ENCODE data around the gene ABCA8.

- no peak for TF ChIP-seq POLR2A (IDR thresholded peaks at IDR 0.05)
- TF ChIP-seq CTCF (IDR thresholded peaks at IDR 0.05): no peak
Measured at GRCh38 chr17:68961214-68961882, 6.2 kb upstream of the ABCA8 start.
